Stimulated activated CD4-positive, alpha-beta T cell treated with anti-CD3 and anti-CD28 coated beads, TNF-alpha, amount 100 ng/mL, for 4 hours (primary cell): Measurements from ENCODE around the gene LMNTD2.

Experiments
- DNase-seq, 3 experiments: peaks; one replicate each; pipeline ENCODE4 v3.0.0-alpha.2; 2020; ENCODE audit warnings: low read depth in 3 of 3

Gene LMNTD2, protein sequence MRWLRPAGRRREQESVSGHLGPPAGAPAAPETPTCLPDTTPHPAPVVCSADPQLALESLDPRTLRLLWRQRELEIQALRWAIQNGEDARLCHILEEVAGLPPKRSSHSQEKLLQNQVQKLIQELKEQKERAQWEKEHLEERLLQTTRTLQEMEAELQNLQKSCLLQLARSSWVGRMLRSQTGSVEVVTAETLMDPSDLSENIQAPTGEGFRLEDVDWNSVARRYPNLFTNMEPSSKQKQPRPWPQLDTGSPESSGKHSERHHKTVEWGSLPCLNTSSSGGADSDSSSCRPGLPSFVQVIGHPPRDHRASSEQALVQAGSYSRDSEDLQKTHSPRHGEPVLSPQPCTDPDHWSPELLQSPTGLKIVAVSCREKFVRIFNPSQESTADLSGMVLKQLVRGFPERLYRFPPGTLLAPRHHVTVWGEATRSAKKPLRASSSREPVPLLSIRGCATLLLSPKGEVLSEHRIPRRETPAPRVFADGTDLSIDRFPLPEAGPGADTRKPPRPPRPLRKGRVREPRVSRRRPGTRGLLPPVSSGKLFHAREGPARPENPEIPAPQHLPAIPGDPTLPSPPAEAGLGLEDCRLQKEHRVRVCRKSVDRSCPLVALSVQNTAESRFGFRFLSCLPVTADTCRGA

DNA sequence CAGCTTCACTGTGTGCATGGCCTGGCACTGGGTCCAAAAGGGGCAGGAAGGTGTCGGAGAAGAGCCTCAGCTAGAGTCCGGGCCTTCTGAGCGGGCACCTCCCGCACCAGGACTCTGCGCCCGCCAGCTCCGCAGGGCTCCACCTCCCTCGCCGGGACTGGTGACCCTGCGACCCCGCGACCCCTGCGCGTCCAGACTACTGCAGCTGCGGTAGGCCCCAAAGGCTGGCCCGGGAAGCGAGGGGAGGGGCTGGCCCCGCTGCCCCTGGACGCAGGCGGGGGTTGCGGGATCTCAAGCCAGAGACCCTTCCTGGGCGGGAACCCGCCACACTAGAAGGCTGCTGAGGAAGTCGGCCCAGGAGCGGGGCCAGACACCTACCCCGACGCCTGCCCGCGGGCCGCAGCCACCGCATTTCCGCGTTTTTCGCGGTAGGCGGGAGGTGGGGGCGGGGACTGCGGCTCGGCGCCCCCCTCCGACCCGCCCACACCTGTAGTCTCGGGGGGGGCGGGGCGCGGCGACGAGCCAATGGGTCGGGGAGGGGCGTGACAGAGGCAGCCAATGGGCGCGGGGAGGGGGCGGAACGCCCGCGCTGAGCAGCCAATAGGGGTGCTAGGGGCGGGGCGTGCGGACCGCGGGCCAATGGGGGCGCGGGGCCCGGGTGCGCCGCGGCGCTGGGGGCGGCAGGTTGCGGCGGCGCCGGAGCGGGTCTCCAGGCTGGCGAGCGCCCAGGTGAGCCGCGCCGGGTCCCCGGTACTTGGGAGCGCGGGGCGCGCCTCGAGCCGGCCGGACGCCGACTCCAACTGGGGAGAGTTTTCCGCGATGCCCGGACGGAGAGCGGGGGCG, at the start of gene LMNTD2, which contains the start of gene RASSF7:
Gene LMNTD2 (minus strand): TSS at position 434 of the 843 bp plus-strand sequence. CDS start 22 bp downstream, at position 412.
Gene RASSF7 (plus strand): TSS at position 666 of the 843 bp plus-strand sequence. CDS start 799 bp downstream, outside the sequence.
- peak; percentile 95 to 97 (median 95) for DNase-seq

DNA sequence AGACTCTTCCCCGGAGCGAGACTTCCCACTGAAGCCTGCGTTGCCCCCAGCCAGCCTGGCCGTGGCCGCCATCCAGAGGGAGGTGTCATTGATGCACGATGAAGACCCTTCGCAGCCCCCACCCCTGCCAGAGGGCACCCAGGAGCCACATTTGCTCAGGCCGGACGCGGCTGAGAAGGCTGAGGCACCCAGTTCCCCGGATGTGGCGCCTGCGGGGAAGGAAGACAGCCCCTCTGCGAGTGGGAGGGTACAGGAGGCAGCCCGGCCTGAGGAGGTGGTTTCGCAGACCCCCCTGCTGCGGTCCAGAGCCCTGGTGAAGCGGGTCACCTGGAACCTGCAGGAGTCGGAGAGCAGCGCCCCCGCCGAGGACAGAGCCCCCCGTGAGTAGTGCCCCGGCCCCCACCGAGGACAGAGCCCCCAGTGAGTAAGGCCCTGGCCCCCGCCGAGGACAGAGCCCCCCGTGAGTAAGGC, 48.8 kb upstream of the LMNTD2 start:
- no peak for DNase-seq

DNA sequence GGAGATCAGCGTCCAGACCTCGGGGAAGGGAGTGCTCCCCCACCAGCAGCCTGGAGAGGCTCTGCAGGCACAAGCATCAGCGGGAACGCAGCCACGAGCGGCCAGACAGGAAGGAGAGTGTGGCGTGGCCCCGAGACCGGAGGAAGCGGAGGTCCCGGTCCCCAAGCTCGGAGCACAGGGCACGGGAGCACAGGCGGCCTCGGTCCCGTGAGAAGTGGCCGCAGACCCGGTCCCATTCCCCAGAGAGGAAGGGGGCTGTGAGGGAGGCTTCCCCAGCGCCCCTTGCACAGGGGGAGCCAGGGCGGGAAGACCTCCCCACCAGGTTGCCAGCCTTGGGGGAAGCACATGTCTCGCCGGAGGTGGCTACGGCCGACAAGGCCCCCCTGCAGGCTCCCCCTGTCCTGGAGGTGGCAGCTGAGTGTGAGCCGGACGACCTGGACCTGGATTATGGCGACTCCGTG, 48.3 kb upstream of the LMNTD2 start:
- DNase-seq = no peak

DNA sequence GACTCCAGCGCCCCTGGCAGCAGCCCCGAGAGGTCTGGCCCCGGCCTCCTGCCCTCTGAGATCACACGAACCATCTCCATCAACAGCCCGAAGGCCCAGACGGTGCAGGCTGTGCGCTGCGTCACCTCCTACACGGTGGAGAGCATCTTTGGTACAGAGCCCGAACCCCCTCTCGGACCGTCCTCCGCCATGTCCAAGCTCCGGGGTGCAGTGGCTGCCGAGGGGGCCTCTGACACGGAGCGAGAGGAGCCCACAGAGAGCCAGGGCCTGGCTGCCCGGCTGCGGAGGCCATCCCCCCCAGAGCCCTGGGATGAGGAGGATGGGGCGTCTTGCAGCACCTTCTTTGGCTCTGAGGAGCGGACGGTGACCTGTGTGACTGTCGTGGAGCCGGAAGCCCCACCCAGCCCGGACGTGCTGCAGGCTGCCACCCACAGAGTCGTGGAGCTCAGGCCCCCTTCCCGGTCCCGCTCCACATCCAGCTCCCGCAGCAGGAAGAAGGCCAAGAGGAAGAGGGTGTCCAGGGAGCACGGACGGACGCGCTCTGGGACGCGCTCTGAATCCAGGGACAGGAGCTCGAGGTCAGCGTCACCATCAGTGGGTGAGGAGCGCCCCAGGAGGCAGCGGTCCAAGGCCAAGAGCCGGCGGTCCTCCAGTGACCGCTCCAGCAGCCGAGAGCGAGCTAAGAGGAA, 47.6 kb upstream of the LMNTD2 start:
- no peak for DNase-seq

DNA sequence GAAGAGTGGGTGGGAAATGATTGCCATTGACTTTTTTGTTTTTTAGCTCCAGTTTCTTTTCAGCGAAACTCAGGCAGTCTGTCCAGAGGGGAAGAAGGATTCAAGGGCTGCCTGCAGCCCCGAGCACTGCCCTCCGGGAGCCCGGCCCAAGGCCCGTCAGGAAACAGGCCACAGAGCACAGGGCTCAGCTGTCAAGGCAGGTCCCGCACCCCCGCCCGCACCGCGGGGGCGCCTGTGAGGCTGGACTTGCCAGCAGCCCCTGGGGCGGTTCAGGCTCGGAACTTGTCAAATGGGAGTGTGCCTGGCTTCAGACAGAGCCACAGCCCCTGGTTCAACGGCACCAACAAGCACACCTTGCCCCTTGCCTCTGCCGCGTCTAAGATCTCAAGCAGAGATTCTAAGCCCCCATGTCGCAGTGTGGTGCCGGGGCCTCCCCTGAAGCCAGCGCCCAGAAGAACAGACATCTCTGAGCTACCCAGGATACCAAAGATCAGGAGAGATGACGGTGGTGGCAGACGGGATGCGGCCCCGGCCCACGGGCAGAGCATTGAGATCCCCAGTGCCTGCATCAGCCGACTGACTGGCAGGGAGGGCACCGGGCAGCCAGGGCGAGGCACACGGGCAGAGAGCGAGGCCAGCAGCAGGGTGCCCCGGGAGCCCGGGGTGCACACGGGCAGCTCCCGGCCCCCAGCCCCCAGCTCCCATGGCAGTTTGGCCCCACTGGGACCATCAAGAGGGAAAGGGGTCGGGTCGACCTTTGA, 46.7 kb upstream of the LMNTD2 start:
- DNase-seq = no peak

DNA sequence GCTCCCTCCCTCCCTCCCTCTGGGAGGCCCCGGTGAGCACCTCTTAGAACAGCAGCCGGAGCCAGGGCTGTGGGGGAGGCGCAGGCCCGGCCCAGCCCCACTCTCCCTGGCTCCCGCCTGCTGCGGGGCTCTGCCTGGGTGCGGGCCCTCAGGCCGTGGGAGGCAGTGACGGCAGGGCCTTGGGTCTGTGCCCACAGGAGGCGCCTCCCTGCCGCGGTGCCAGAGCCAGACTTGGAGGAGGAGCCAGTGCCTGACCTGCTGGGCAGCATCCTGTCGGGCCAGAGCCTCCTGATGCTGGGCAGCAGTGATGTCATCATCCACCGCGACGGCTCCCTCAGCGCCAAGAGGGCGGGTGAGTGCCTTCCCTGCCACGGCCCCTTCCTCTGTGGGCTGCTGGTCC, 45.7 kb upstream of the LMNTD2 start:
- no peak for DNase-seq

DNA sequence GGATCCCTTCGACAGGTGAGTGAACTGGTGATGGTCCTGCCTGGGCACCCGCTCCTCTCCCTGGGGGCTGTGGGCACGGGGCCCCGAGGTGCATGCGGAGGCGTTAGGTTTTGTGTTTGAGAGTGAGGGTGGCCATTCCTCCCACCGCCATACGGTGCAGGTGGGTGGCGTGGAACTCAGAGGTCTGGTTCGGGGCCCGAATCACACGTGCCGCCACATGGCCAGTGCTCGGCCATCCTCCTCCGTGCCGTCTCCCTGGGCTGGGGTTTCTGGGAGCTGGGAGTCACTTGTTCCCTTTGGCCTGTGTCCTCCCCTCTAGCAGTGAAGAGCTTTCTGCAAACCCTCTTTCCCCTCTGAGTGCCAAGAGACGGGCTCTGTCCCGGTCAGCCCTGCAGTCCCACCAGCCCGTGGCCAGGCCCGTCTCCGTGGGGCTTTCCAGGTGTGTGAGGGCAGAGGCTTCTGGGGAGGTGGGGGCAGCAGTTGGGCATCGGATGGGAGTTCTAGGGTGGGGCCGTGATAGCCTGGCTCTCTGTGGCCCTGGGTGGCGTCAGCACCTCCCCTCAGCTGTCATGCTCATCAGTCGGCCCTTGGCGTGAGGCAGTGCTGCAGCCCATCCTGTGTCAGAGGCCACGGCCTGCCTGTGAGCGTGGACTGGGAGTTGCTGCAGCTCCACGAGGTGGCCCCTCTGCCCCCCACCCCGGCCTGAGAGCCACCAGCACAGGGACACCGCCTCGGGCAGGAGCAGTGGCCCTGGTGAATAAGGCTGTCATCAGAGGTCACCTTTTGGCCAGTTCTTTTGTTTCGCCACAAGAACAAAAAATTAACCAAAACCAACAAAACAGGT, 45.0 kb upstream of the LMNTD2 start:
- no peak for DNase-seq

DNA sequence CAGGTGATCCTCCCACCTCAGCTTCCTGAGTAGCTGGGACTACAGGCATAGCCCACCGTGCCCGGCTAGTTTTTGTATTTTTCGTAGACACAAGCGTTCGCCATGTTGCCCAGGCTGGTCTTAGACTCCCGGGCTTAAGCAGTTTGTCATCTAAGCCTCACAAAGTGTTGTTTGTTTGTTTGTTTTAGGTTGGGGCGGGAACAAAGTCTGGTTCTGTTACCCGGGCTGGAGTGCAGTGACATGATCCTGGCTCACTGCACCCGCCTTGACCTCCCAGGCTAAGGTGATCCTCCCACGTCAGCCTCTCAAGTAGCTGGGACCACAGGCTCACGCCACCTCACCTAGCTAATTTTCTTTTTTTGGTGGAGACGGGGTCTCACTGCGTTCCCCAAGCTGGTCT, 42.6 kb upstream of the LMNTD2 start:
- DNase-seq = no peak

DNA sequence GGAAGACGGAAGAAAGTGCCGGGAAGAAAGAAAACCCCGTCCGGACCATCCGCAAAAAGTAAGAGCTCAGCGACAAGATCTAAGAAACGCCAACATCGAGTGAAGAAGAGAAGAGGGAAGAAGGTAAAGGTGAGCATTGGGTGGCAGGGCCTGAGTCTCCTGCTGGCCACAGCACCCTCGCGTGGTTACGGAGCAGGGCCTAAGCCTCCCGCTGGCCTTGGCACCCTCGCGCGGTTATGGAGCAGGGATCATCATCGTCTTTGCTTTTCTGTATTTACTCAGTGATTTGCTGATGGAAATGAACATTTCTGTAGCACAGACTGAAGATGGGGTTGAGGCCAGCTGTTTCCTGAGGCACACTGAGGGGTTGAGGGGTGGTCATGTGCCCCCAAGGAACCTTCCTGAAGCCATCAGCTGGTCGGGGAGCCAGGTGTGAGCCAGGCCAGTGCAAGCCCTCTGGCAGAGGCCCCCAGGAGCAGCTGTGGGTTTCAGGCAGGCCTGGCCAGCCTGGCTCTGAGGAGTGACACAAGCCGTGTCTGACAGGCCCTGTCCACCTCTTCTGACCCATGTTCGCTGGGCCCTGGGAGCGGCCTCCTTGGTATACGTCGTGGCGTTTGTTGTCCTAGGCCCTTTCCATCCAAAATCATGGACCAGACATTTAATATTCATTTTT, 41.2 kb upstream of the LMNTD2 start:
- no peak for DNase-seq

DNA sequence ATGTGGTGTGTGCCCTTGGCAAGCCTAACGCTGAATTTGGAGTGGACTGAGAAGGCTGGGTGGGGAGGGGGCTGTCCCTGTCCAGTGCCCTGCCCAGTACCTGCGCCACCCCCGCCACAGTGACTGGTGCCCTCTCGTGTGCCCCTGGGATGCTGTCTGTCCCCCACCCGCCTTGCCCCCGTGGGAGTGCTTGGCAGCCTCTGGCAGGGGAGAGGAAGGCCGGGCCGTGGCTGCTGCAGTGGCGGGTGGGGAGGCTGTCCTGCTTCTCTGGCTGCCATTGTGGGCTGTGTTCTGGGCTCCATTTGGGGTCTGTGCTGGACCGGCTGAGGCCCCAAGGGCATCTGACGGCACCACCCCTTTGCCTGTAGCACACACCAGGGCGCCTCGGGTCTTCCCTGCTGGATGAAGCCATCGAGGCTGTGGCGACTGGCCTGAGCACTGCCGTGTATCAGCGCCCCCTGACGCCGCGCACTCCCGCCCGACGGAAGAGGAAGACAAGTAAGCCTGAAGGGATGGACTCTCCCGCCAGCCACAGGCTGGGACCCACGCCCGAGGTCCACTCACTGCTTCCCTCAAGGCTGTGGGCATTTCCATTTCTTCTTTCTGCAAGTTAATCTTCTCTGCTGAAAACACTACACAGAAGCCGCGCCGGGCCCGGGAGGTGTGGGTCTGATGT, 37.6 kb upstream of the LMNTD2 start:
- no peak for DNase-seq

DNA sequence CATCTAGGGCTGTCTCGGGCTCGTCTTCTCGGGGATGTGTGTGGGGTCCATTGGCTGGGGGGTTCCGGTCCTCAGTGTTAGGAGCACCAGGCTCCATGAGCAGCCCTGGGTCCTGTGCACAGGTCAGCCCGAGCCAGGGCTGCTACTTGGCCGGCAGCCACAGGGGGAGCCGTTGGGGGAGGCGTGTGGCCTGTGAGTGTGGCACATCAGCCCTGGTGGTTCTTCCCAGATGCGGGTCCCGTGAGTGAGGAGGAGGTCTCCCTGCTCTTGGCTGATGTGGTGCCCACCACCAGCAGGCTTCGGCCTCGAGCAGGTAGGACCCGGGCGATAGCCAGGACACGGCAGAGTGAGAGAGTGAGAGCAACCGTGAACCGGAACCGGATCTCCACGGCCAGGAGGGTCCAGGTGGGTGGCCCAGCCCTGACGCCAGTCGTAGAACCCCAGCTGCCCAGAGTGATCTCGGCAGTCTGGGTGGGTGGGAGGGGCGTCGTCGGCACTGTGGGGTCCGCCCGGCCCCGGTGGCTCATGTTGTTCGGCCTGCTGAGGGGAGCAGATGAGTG, 36.7 kb upstream of the LMNTD2 start:
- no peak for DNase-seq

DNA sequence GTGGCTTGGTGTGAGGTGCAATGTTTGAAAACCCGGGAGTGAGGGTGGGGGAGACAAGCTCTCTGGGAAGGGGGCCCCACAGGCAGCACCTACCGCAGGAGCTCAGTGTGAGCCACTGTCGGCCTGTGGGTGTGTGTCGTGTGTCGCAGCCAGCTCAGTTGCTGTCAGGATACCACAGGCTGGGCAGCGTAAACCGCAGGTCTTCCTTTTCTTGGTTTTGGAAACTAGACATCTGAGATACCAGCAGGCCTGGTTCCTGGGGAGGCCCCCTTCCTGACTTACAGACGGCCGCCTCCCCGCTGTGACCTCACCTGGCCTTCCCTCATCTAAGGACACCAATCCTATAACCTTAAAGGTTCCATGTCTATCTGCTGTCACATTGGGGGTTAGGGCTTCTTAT, 35.8 kb upstream of the LMNTD2 start:
- no peak for DNase-seq

DNA sequence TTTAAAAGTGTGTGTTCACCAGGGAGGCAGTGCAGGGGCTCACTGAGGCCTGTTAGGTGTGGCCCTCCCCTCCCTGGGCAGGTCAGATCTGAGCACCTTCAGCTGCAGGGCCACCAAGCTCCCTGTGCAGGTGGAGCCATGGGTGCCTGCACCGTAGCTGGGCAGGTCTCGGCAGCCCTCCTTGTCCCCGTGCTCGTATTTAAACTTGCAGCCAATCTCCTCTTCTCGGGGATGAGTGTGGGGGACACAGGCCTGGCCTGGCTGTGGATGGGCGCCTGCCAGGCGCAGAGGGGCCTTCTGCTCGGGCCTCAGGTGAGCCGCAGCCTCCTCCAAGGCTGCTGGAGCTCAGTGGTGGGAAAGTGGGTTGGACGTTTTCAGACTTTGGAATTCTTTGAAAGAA, 34.9 kb upstream of the LMNTD2 start:
- no peak for DNase-seq

DNA sequence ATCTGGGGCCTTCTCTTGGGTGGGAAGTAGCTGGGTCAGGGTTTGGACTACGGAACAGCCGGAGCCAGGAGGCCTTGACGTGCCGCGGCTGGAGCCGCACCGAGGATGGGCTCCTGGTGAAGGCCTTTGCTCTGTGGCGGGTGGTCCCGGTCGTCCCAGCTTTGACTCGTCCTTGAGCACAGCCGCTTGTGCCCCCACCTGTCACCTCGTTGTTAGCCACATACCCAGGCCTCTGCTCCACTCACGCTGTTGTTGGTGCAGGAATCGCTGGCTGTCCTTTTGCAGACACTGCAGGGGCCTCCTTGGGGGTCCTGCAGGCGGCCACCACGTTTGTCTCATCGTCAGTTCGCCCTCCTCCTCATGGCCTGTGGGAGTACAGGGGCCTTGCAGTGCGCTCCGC, 32.8 kb upstream of the LMNTD2 start:
- DNase-seq = no peak

DNA sequence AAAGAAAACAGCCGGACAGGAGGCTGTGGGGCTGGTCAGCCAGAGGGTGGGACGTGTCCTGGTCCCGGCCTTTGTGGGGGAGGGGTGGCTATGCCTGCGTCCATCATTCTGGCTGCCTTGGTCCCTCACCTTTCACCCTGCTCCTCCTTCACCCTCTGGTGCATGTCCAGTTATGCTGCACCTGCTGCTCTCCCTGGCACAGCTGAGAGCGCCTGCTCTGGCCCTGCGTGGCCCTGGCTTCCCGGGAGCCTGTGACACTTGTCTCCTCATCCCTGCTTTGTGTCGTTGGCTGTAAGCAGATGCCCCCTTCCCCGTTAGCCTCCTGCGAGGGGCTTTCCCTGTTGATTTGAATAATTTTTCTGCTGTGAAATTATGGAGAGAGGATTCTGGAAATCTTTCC, 32.4 kb upstream of the LMNTD2 start:
- DNase-seq = no peak

DNA sequence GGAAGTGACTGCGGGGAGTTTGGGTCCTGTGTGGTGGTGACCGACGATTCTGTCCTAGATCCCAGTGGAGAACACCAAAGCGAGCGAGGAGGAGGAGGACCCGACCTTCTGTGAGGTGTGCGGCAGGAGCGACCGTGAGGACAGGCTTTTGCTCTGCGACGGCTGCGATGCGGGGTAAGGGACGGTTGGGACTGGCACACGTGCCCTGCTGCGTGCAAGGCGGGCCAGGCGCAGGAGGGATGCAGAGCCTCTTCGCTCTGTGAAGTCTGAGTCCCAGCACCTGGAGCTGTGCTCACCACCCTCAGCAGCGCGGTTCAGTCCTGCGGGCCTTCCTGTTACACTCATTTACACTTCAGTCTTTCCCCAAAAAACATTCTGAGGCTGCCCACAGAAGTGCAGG, 32.0 kb upstream of the LMNTD2 start:
- DNase-seq = no peak

DNA sequence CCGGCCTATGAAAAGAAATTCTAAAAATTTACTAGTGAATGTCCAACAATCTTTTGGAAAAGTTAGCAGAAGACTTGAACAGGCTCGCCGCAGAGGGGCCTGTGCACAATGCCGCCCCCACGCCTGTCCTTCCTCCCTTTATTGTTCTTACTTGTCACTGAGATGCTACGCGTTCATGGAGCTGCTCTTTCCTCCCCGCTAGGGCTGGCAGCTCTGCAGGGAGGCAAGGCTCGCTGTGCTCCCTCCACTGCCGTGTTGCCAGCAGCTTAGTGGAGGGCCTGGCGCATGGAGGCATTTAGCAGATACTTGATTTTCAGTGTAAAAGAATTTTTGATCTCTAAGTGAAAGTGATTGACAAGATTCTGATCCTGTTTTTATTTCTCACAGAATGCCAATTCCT, 30.5 kb upstream of the LMNTD2 start:
- DNase-seq = no peak

DNA sequence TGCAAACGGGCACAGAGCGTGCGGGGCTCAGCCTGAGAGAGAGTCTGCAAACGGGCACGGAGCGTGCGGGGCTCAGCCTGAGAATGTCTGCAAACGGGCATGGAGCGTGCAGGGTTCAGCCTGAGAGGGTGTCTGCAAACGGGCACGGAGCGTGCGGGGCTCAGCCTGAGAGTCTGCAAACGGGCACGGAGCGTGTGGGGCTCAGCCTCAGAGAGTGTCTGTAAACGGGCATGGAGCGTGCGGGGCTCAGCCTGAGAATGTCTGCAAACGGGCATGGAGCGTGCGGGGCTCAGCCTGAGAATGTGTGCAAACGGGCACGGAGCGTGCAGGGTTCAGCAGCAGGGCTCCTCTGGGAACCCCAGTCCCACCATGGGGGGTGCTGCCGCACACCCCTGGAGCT, 29.3 kb upstream of the LMNTD2 start:
- no peak for DNase-seq
